Liver (tissue), 9 donors: ENCODE data around the gene STXBP6. TPM values are rescaled to one million over a fixed set of nuclear protein-coding genes. Genes with fewer than 3 reads are reported as not detected.

Experiments
- DNase-seq: peaks from one replicate; pipeline ENCODE4 v3.0.0-alpha.2; 2017; ENCODE audit warnings: low spot score
- H3K27ac ChIP-seq, 2 donors: one replicate each; pipeline ENCODE4 v1.7.0; 2013; ENCODE audit warnings: inconsistent platforms in 2 of 2, low read length in 2 of 2, control low read depth in 1 of 2, low read depth in 1 of 2, mild to moderate bottlenecking in 1 of 2
- H3K27me3 ChIP-seq, 4 donors: one replicate each; pipeline versions ENCODE4 v1.6.1 to v1.7.0; 2013; ENCODE audit warnings: low read length in 3 of 4, inconsistent platforms in 1 of 4, mild to moderate bottlenecking in 1 of 4, moderate library complexity in 1 of 4; ENCODE audit not compliant: control insufficient read depth in 4 of 4, insufficient read depth in 4 of 4
- H3K36me3 ChIP-seq, 4 donors: one replicate each; pipeline versions ENCODE4 v1.6.1 to v1.7.0; 2013; ENCODE audit warnings: low read length in 3 of 4, mild to moderate bottlenecking in 3 of 4, low read depth in 1 of 4, moderate library complexity in 1 of 4; ENCODE audit not compliant: control insufficient read depth in 4 of 4, insufficient read depth in 3 of 4
- H3K4me1 ChIP-seq, 4 donors: one replicate each; pipeline versions ENCODE4 v1.6.1 to v1.7.0; 2013; ENCODE audit warnings: low read length in 3 of 4, mild to moderate bottlenecking in 3 of 4, moderate library complexity in 1 of 4; ENCODE audit not compliant: control insufficient read depth in 4 of 4, insufficient read depth in 4 of 4
- H3K4me3 ChIP-seq, 3 donors: one replicate each; pipeline versions ENCODE4 v1.6.1 to v1.7.0; 2013; ENCODE audit warnings: low read length in 3 of 3, control low read depth in 1 of 3, low read depth in 1 of 3, mild to moderate bottlenecking in 1 of 3
- H3K9ac ChIP-seq, 2 donors: one replicate each; pipeline ENCODE4 v1.7.0; 2013; ENCODE audit warnings: low read length in 2 of 2, mild to moderate bottlenecking in 2 of 2, moderate library complexity in 2 of 2, control low read depth in 1 of 2, low read depth in 1 of 2
- H3K9me3 ChIP-seq, 4 donors: one replicate each; pipeline versions ENCODE4 v1.6.1 to v1.7.0; 2013; ENCODE audit warnings: low read length in 3 of 4; ENCODE audit not compliant: control insufficient read depth in 4 of 4
- EGR1 ChIP-seq, 2 donors: IDR thresholded peaks; 2 replicates each; pipeline ENCODE4 v1.6.1; 2016 to 2018; ENCODE audit warnings: antibody characterized with exemption in 2 of 2, low read depth in 2 of 2
- FOXA1 ChIP-seq: IDR thresholded peaks from 2 replicates; pipeline ENCODE4 v1.6.1; 2016; ENCODE audit warnings: antibody characterized with exemption
- FOXA2 ChIP-seq: IDR thresholded peaks from 2 replicates; pipeline ENCODE4 v1.6.1; 2016; ENCODE audit warnings: antibody characterized with exemption
- GABPA ChIP-seq, 2 donors: IDR thresholded peaks in 1 of 2; conservative IDR thresholded peaks in 1 of 2; 2 replicates each; pipeline ENCODE4 v1.6.1; 2016; ENCODE audit warnings: antibody characterized with exemption in 2 of 2, mild to moderate bottlenecking in 1 of 2, moderate library complexity in 1 of 2
- HNF4A ChIP-seq, 2 donors: conservative IDR thresholded peaks; 2 replicates each; pipeline ENCODE4 v1.6.1; 2016; ENCODE audit warnings: antibody characterized with exemption in 2 of 2, mild to moderate bottlenecking in 2 of 2
- HNF4G ChIP-seq: IDR thresholded peaks from 2 replicates; pipeline ENCODE4 v1.6.1; 2016; ENCODE audit warnings: antibody characterized with exemption
- JUND ChIP-seq, 2 donors: IDR thresholded peaks; 2 replicates each; pipeline ENCODE4 v1.6.1; 2016; ENCODE audit warnings: antibody characterized with exemption in 2 of 2
- NR2F2 ChIP-seq: IDR thresholded peaks from 2 replicates; pipeline ENCODE4 v1.6.1; 2016; ENCODE audit warnings: antibody characterized with exemption
- RAD21 ChIP-seq, 2 donors: IDR thresholded peaks; 2 replicates each; pipeline ENCODE4 v1.6.1; 2016; ENCODE audit warnings: antibody characterized with exemption in 2 of 2, mild to moderate bottlenecking in 2 of 2
- RXRA ChIP-seq, 2 donors: IDR thresholded peaks; 2 replicates each; pipeline ENCODE4 v1.6.1; 2017 to 2018; ENCODE audit warnings: antibody characterized with exemption in 2 of 2, mild to moderate bottlenecking in 1 of 2
- SP1 ChIP-seq: IDR thresholded peaks from 2 replicates; pipeline ENCODE4 v1.6.1; 2018; ENCODE audit warnings: antibody characterized with exemption, mild to moderate bottlenecking
- TAF1 ChIP-seq: conservative IDR thresholded peaks from 2 replicates; pipeline ENCODE4 v1.6.1; 2016; ENCODE audit warnings: antibody characterized with exemption, mild to moderate bottlenecking
- YY1 ChIP-seq: IDR thresholded peaks from 2 replicates; pipeline ENCODE4 v1.6.1; 2016; ENCODE audit warnings: antibody characterized with exemption, mild to moderate bottlenecking
- WGBS: extraction: QIAGEN DNeasy Blood & Tissue Kit; methylation state at CpG from one replicate; pipeline ENCODE4 v1.1.7; 2013; 5-methylcytosine and 5-hydroxymethylcytosine counted together
- polyA plus RNA-seq, 2 donors: library from polyadenylated mRNA; stranded (reverse) in 1 of 2; unstranded in 1 of 2; fragments of 200-250 nt in 1 of 2; fragments of >200 nt in 1 of 2; fragmentation: Nextera tagmentation in 1 of 2; extraction: Ambion mirVana in 1 of 2; gene quantifications; one replicate each; pipeline versions ENCODE4 v1.2.1 to v1.2.3, GENCODE V29; 2013 to 2015
- total RNA-seq, 2 donors: library from RNA; depleted of rRNA; stranded (reverse); fragments of >200 nt; gene quantifications; one replicate each; pipeline ENCODE4 v1.2.3, GENCODE V29; 2014
- TF ChIP-seq, protein P1 (sequence below): IDR thresholded peaks from 2 replicates; pipeline ENCODE4 v1.6.1; 2016; ENCODE audit warnings: antibody characterized with exemption
- TF ChIP-seq, protein P2 (sequence below): IDR thresholded peaks from 2 replicates; pipeline ENCODE4 v1.6.1; 2016; ENCODE audit warnings: antibody characterized with exemption
- TF ChIP-seq, protein P3 (sequence below): IDR thresholded peaks from 2 replicates; pipeline ENCODE4 v1.6.1; 2016; ENCODE audit warnings: antibody characterized with exemption
- TF ChIP-seq, protein P4 (sequence below): IDR thresholded peaks from 2 replicates; pipeline ENCODE4 v1.6.1; 2016; ENCODE audit warnings: antibody characterized with exemption, mild to moderate bottlenecking
- TF ChIP-seq, protein P5 (sequence below): fragments of 150-350 bp; IDR thresholded peaks from 2 replicates; pipeline ENCODE4 v1.5.1; 2017; ENCODE audit warnings: improper control_type of control experiment, low read depth, low read length; ENCODE audit not compliant: missing input control
- donor health status: healthy.
- donor health status: healthy.
- donor health status: healthy.
- donor health status: healthy.
- donor health status: healthy.

STXBP6 gene
- total and polyA plus RNA-seq, 4 donors: 1.4 to 3.8 (median 1.8) TPM

DNA sequence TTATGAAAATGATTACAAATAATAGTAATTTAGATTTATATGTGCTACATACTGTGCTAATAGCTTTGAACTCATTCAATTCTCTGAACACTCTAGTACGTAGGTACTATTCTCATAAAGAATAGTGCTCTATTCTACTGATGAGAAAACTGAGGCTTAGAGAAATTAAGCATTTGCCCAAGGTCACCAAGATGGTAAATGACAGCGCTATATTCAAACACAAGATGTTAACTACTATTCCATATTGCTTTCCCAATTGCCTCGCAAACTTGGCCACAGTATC is 233.1 kb downstream of the STXBP6 start:
- H3K9ac ChIP-seq: peak overlapping the region in 1 of 2 donors; percentile 65
- peaks cover 2 to 80% (median 56%) of the 10 kb centered on the region in 4 donors for H3K4me1 ChIP-seq
- H3K4me3 ChIP-seq: peak overlapping the region in 1 of 3 donors; percentile 12
- DNase-seq: no peak
- WGBS: 33% methylated on average over 3 of the region's 3 CpGs
- H3K27ac ChIP-seq: peak overlapping the region; percentile 87 to 93
- no peaks in the 10 kb centered on the region for H3K36me3 ChIP-seq
- H3K27me3 ChIP-seq: no peaks in the 10 kb centered on the region
- H3K9me3 ChIP-seq: no peaks in the 10 kb centered on the region
- no peak for TF ChIP-seq EGR1 (IDR thresholded peaks at IDR 0.05; ENCODE audit: low read depth in 2 of 2)
- no peak for TF ChIP-seq SP1
- no peak for TF ChIP-seq JUND (IDR thresholded peaks at IDR 0.05)
- TF ChIP-seq RXRA (IDR thresholded peaks at IDR 0.05): no peak
- TF ChIP-seq FOXA2: no peak
- TF ChIP-seq, protein P1, sequence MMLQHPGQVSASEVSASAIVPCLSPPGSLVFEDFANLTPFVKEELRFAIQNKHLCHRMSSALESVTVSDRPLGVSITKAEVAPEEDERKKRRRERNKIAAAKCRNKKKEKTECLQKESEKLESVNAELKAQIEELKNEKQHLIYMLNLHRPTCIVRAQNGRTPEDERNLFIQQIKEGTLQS: no peak
- TF ChIP-seq, protein P2, sequence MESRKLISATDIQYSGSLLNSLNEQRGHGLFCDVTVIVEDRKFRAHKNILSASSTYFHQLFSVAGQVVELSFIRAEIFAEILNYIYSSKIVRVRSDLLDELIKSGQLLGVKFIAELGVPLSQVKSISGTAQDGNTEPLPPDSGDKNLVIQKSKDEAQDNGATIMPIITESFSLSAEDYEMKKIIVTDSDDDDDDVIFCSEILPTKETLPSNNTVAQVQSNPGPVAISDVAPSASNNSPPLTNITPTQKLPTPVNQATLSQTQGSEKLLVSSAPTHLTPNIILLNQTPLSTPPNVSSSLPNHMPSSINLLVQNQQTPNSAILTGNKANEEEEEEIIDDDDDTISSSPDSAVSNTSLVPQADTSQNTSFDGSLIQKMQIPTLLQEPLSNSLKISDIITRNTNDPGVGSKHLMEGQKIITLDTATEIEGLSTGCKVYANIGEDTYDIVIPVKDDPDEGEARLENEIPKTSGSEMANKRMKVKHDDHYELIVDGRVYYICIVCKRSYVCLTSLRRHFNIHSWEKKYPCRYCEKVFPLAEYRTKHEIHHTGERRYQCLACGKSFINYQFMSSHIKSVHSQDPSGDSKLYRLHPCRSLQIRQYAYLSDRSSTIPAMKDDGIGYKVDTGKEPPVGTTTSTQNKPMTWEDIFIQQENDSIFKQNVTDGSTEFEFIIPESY: no peak
- TF ChIP-seq HNF4G: no peak
- TF ChIP-seq TAF1: no peak
- TF ChIP-seq, protein P3, sequence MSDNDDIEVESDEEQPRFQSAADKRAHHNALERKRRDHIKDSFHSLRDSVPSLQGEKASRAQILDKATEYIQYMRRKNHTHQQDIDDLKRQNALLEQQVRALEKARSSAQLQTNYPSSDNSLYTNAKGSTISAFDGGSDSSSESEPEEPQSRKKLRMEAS: no peak
- no peak for TF ChIP-seq GABPA (IDR thresholded peaks at IDR 0.05 in 1 of 2, conservative IDR thresholded peaks at IDR 0.05 in 1 of 2)
- no peak for TF ChIP-seq NR2F2
- no peak for TF ChIP-seq FOXA1
- no peak for TF ChIP-seq HNF4A (conservative IDR thresholded peaks at IDR 0.05)
- TF ChIP-seq RAD21 (IDR thresholded peaks at IDR 0.05): no peak
- TF ChIP-seq, protein P4, sequence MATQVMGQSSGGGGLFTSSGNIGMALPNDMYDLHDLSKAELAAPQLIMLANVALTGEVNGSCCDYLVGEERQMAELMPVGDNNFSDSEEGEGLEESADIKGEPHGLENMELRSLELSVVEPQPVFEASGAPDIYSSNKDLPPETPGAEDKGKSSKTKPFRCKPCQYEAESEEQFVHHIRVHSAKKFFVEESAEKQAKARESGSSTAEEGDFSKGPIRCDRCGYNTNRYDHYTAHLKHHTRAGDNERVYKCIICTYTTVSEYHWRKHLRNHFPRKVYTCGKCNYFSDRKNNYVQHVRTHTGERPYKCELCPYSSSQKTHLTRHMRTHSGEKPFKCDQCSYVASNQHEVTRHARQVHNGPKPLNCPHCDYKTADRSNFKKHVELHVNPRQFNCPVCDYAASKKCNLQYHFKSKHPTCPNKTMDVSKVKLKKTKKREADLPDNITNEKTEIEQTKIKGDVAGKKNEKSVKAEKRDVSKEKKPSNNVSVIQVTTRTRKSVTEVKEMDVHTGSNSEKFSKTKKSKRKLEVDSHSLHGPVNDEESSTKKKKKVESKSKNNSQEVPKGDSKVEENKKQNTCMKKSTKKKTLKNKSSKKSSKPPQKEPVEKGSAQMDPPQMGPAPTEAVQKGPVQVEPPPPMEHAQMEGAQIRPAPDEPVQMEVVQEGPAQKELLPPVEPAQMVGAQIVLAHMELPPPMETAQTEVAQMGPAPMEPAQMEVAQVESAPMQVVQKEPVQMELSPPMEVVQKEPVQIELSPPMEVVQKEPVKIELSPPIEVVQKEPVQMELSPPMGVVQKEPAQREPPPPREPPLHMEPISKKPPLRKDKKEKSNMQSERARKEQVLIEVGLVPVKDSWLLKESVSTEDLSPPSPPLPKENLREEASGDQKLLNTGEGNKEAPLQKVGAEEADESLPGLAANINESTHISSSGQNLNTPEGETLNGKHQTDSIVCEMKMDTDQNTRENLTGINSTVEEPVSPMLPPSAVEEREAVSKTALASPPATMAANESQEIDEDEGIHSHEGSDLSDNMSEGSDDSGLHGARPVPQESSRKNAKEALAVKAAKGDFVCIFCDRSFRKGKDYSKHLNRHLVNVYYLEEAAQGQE: no peak
- TF ChIP-seq, protein P5, sequence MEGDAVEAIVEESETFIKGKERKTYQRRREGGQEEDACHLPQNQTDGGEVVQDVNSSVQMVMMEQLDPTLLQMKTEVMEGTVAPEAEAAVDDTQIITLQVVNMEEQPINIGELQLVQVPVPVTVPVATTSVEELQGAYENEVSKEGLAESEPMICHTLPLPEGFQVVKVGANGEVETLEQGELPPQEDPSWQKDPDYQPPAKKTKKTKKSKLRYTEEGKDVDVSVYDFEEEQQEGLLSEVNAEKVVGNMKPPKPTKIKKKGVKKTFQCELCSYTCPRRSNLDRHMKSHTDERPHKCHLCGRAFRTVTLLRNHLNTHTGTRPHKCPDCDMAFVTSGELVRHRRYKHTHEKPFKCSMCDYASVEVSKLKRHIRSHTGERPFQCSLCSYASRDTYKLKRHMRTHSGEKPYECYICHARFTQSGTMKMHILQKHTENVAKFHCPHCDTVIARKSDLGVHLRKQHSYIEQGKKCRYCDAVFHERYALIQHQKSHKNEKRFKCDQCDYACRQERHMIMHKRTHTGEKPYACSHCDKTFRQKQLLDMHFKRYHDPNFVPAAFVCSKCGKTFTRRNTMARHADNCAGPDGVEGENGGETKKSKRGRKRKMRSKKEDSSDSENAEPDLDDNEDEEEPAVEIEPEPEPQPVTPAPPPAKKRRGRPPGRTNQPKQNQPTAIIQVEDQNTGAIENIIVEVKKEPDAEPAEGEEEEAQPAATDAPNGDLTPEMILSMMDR: no peak
- TF ChIP-seq YY1: no peak
